ENCODE results near the gene MLIP. TPM values are rescaled to one million over a fixed set of nuclear protein-coding genes. Genes with fewer than 3 reads are reported as not detected.
A peak's percentile ranks its signal among the peaks of the same experiment; 100 is the strongest.

MLIP gene
- total and polyA plus RNA-seq, 2 of the 8 experiments (the other 6 are each of a cell fraction or from before 2014, with no cell fraction given) = not detected

- Histone ChIP-seq H3K14ac (ENCODE audit: insufficient read length) (no peak overlapping the region), H3K9ac (replicated peaks in 1 of 4; ENCODE audit: extremely low read depth in 1 of 4, low read depth in 3 of 4, low read length in 3 of 4) (no peak overlapping the region), H3K18ac (ENCODE audit: extremely low read depth, low read length) (no peak overlapping the region), H3K4ac (replicated peaks; ENCODE audit: insufficient read length, low read depth, low read length) (no peak overlapping the region), H3K23ac (ENCODE audit: insufficient read length) (no peak overlapping the region), H2BK15ac (ENCODE audit: low read length) (no peak overlapping the region), H4K8ac (ENCODE audit: extremely low read depth, insufficient read depth, low read length) (no peak overlapping the region), H3K4me2 (ENCODE audit: insufficient read depth in 1 of 2, low read depth in 2 of 2, low read length in 2 of 2) (no peak overlapping the region), H3K27me3 (replicated peaks in 1 of 4; ENCODE audit: control insufficient read depth in 3 of 4, extremely low read depth in 1 of 4, insufficient read depth in 3 of 4, low read length in 3 of 4) (no peaks in the 10 kb centered on the region), H4K20me1 (replicated peaks in 1 of 2; ENCODE audit: control insufficient read depth in 1 of 2, insufficient read depth in 2 of 2, low read length in 2 of 2) (no peaks in the 10 kb centered on the region), H2BK20ac (ENCODE audit: low read length) (no peak overlapping the region), H3K79me1 (ENCODE audit: low read depth, low read length) (no peaks in the 10 kb centered on the region), H3K23me2 (ENCODE audit: low read depth, low read length) (no peaks in the 10 kb centered on the region), H3K36me3 (ENCODE audit: control insufficient read depth in 2 of 4, insufficient read depth in 4 of 4, low read length in 3 of 4) (no peaks in the 10 kb centered on the region), H3K56ac (replicated peaks; ENCODE audit: insufficient read length, low read depth, low read length) (no peak overlapping the region), H2BK12ac (ENCODE audit: low read depth, low read length) (no peak overlapping the region), H4K91ac (replicated peaks; ENCODE audit: insufficient read length, low read length) (no peak overlapping the region), H2AK5ac (ENCODE audit: low read depth, low read length) (no peak overlapping the region), H3K27ac (ENCODE audit: low read depth, low read length) (no peak overlapping the region), H3K4me3 (ENCODE audit: extremely low read depth in 1 of 4, insufficient read depth in 2 of 4, low read depth in 3 of 4, low read length in 4 of 4) (no peak overlapping the region), H3K4me1 (replicated peaks in 1 of 4; ENCODE audit: control insufficient read depth in 3 of 4, insufficient read depth in 4 of 4, low read length in 3 of 4) (peaks cover 0 to 7% (median 0%) of the 10 kb centered on the region in 4 experiments; a peak in 1 of 7 replicates), H3K9me3 (ENCODE audit: insufficient read depth in 2 of 2, low read depth in 1 of 2, low read length in 1 of 2) (no peaks in the 10 kb centered on the region), H2BK5ac (ENCODE audit: low read depth, low read length) (no peak overlapping the region), H2BK120ac (replicated peaks; ENCODE audit: low read depth, low read length) (no peak overlapping the region), H4K5ac (ENCODE audit: insufficient read length, low read depth, low read length) (no peak overlapping the region), H3K79me2 (ENCODE audit: control insufficient read depth in 1 of 2, insufficient read depth in 2 of 2, low read length in 2 of 2) (no peaks in the 10 kb centered on the region), H2AFZ (ENCODE audit: low read length) (no peak overlapping the region)
- ChIA-PET POLR2A (ENCODE audit: partially characterized antibody) (no interaction called here), CTCF (ENCODE audit: partially characterized antibody) (interaction anchor here (0.7 to 6.6 kb wide), 19 partner anchors 10 to 741 kb away, joined by 3 to 100 read pairs (median 5); no protein-coding TSS in a partner anchor)
- 94% methylated on average over 2 of the region's 2 CpGs; no CpG with 5 or more reads in 1 of the 2 experiments for WGBS, 2 experiments (ENCODE audit: extremely low coverage in 1 of 2, insufficient coverage in 1 of 2, insufficient read length in 1 of 2, insufficient replicate concordance in 2 of 2, low coverage in 1 of 2, low lambda C conversion rate in 2 of 2, missing lambda C conversion rate in 1 of 2)
- DNase-seq (ENCODE audit: low read depth in 1 of 2, low spot score in 2 of 2) (no peak), FAIRE-seq (no peak)
- TF ChIP-seq TCF12 (IDR thresholded peaks at IDR 0.05; ENCODE audit: low read depth, low read length) (no peak), CEBPB (IDR thresholded peaks at IDR 0.05; ENCODE audit: low read depth, low read length) (no peak), CHD1 (IDR thresholded peaks at IDR 0.05; ENCODE audit: low read depth, low read length) (no peak), ASH2L (IDR thresholded peaks at IDR 0.05; ENCODE audit: low read length) (no peak), KDM5A (IDR thresholded peaks at IDR 0.05; ENCODE audit: low read length) (no peak), EGR1 (IDR thresholded peaks at IDR 0.05; ENCODE audit: borderline replicate concordance, low read depth, low read length) (no peak), RFX5 (IDR thresholded peaks at IDR 0.05; ENCODE audit: borderline replicate concordance, low read depth, low read length) (no peak), CREB1 (IDR thresholded peaks at IDR 0.05) (no peak), EZH2 (IDR thresholded peaks at IDR 0.05; ENCODE audit: low read depth, low read length, severe bottlenecking) (no peak), BRCA1 (IDR thresholded peaks at IDR 0.05; ENCODE audit: low read depth, low read length) (no peak), SP2 (IDR thresholded peaks at IDR 0.05; ENCODE audit: low read length) (no peak), SIRT6 (IDR thresholded peaks at IDR 0.05; ENCODE audit: low read length) (no peak), TAF7 (optimal IDR thresholded peaks at IDR 0.05; ENCODE audit: borderline replicate concordance, low read depth, low read length) (no peak), CTCF (IDR thresholded peaks at IDR 0.05; ENCODE audit: control extremely low read depth in 1 of 3, insufficient read depth in 1 of 3, low read depth in 1 of 3, low read length in 3 of 3) (peak in 2 of 3 experiments; percentile 38 to 46; a peak in 3 of 4 replicates)
Measured at GRCh38 chr6:54267798-54268197, 156.6 kb downstream of the MLIP start.
